Effector memory CD4-positive, alpha-beta T cell (primary cell): ENCODE results near the gene FGGY.

Experiments used
- DNase-seq, 3 donors: peaks; one replicate each; pipeline ENCODE4 v3.0.0-alpha.2; 2020
- H3K27ac ChIP-seq: 2 replicates; pipeline ENCODE4 v1.7.0; 2013; ENCODE audit warnings: mild to moderate bottlenecking, low read length, moderate library complexity; ENCODE audit not compliant: insufficient read depth, poor library complexity, severe bottlenecking
- H3K27me3 ChIP-seq: replicated peaks from 2 replicates; pipeline ENCODE4 v1.7.0; 2013; ENCODE audit warnings: mild to moderate bottlenecking, low read length; ENCODE audit not compliant: insufficient read depth, control insufficient read depth, poor library complexity, severe bottlenecking
- H3K36me3 ChIP-seq: 2 replicates; pipeline ENCODE4 v1.7.0; 2013; ENCODE audit warnings: mild to moderate bottlenecking, low read length, moderate library complexity; ENCODE audit not compliant: control insufficient read depth, insufficient read depth
- H3K4me1 ChIP-seq: 2 replicates; pipeline ENCODE4 v1.7.0; 2013; ENCODE audit warnings: low read length, mild to moderate bottlenecking; ENCODE audit not compliant: control insufficient read depth, insufficient read depth, poor library complexity, severe bottlenecking
- H3K4me3 ChIP-seq: 2 replicates; pipeline ENCODE4 v1.7.0; 2013; ENCODE audit warnings: low read length, low read depth, mild to moderate bottlenecking; ENCODE audit not compliant: insufficient read depth, poor library complexity, severe bottlenecking
- H3K9me3 ChIP-seq: 2 replicates; pipeline ENCODE4 v1.7.0; 2013; ENCODE audit warnings: mild to moderate bottlenecking, low read length, moderate library complexity; ENCODE audit not compliant: control insufficient read depth

The FGGY gene

GRCh38 chr1:59310549-59311250, 13.8 kb downstream of the FGGY start:
- H3K27me3 ChIP-seq, result no peaks in the 10 kb centered on the region
- DNase-seq, result no peak
- no peaks in the 10 kb centered on the region for H3K4me1 ChIP-seq
- no peaks in the 10 kb centered on the region for H3K36me3 ChIP-seq
- H3K4me3 ChIP-seq, result no peak overlapping the region
- no peak overlapping the region for H3K27ac ChIP-seq
- peaks cover 4% of the 10 kb centered on the region for H3K9me3 ChIP-seq

GRCh38 chr1:59314776-59315528, 18.1 kb downstream of the FGGY start:
- Histone ChIP-seq H3K27me3 (no peaks in the 10 kb centered on the region), H3K4me1 (no peaks in the 10 kb centered on the region), H3K9me3 (no peaks in the 10 kb centered on the region), H3K4me3 (no peak overlapping the region), H3K27ac (no peak overlapping the region), H3K36me3 (no peaks in the 10 kb centered on the region)
- DNase-seq, result no peak

DNA sequence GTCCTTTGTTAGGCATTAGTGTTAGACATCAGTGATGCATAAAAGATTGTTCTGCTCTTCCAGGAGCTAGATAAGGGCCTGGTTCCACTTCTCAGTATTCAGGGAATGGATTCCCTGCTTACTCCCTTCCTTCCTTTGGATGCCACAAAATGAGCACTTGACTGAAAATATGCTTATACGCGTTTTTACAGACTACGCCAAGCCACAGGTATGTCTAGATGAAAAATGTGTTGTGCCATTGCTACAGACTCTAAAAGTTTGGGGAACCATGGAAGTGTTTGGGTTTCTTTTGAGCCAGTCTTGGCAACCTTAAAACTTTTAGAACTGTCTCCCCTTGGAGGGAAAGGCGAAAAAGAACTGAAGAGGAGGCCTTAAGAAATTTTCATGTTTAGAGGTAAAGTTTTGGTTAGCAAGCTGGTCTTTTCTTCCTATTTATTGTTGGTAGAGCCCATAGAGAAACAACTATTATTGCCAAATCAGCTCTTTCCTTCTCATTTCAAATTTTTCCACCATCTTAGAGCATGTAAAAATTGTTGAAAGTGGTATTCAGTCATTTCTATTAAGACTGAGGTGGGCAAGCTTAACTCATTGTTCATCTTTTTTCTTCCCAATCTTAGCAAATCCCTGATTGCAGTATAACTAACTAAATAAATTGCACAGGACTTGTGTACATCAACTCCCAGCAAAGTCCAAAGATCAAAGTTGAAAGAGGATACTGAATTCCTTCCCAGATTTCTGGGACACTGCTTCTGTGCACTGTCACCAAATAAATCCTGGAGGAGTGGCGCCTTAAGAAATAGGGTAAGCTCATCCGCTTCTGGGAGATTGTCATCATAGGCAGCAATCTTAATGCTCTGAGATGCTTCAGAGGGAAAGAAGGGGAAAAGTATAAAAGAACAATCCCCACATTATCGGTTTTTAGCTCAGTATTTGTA, 18.9 kb downstream of the FGGY start:
- Histone ChIP-seq H3K36me3 (no peaks in the 10 kb centered on the region), H3K4me3 (no peak overlapping the region), H3K27me3 (no peaks in the 10 kb centered on the region), H3K9me3 (no peaks in the 10 kb centered on the region), H3K27ac (no peak overlapping the region), H3K4me1 (no peaks in the 10 kb centered on the region)
- no peak for DNase-seq

- no peaks in the 10 kb centered on the region for H3K9me3 ChIP-seq
- no peak for DNase-seq
- H3K4me3 ChIP-seq, result no peak overlapping the region
- no peaks in the 10 kb centered on the region for H3K27me3 ChIP-seq
- no peak overlapping the region for H3K27ac ChIP-seq
- no peaks in the 10 kb centered on the region for H3K4me1 ChIP-seq
- H3K36me3 ChIP-seq, result no peaks in the 10 kb centered on the region
Observed at GRCh38 chr1:59316497-59317128, 19.7 kb downstream of the FGGY start.

DNA sequence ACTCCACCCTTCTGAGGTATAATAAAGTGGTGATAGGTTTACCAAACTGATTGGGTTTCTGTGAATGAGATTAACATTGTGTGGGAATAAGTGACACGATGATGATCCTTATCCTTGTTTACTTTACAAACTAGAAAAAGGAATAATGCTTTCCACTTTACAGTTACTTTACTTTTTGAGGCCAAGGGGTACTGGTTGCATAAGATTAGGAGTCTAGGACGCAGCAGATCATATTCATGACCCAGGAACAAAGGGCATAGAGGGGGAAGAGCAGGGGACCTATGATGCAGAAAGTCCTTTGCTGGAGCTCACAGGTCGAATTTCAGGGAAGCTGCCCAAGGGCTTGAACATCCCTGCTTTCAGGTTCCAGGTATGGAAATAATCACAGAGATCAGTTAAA, 20.4 kb downstream of the FGGY start:
- DNase-seq, result no peak
- H3K4me1 ChIP-seq, result no peaks in the 10 kb centered on the region
- no peaks in the 10 kb centered on the region for H3K9me3 ChIP-seq
- H3K27ac ChIP-seq, result no peak overlapping the region
- no peaks in the 10 kb centered on the region for H3K27me3 ChIP-seq
- no peaks in the 10 kb centered on the region for H3K36me3 ChIP-seq
- no peak overlapping the region for H3K4me3 ChIP-seq

- no peaks in the 10 kb centered on the region for H3K4me1 ChIP-seq
- H3K27ac ChIP-seq, result no peak overlapping the region
- no peaks in the 10 kb centered on the region for H3K36me3 ChIP-seq
- H3K4me3 ChIP-seq, result no peak overlapping the region
- no peak for DNase-seq
- H3K9me3 ChIP-seq, result no peaks in the 10 kb centered on the region
- no peaks in the 10 kb centered on the region for H3K27me3 ChIP-seq
Observed at GRCh38 chr1:59317780-59318179, 20.9 kb downstream of the FGGY start.

GRCh38 chr1:59318271-59318860, 21.5 kb downstream of the FGGY start:
- H3K27me3 ChIP-seq, result no peaks in the 10 kb centered on the region
- no peak overlapping the region for H3K27ac ChIP-seq
- H3K36me3 ChIP-seq, result no peaks in the 10 kb centered on the region
- no peaks in the 10 kb centered on the region for H3K4me1 ChIP-seq
- no peak for DNase-seq
- no peak overlapping the region for H3K4me3 ChIP-seq
- no peaks in the 10 kb centered on the region for H3K9me3 ChIP-seq

DNA sequence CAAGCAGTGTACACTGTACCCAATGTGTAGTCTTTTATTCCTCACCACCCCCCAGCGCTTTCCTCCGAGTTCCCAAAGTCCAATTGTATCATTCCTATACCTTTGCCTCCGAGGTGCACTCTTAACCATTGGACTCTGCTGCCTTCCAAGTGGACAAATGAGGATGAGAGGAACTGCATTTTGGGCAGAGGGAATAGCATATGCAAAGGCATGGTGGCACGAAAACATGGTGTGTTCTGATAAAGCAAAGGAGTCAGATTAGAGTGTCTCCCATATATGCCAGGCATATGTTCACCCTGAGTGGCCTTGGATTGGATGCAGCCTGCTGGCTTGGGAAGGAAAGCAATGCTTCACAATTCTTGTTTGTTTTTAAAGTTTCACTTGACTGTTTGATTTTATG, 25.5 kb downstream of the FGGY start:
- H3K36me3 ChIP-seq, result no peaks in the 10 kb centered on the region
- no peak overlapping the region for H3K4me3 ChIP-seq
- no peak overlapping the region for H3K27ac ChIP-seq
- DNase-seq, result no peak
- no peaks in the 10 kb centered on the region for H3K27me3 ChIP-seq
- no peaks in the 10 kb centered on the region for H3K4me1 ChIP-seq
- no peaks in the 10 kb centered on the region for H3K9me3 ChIP-seq

DNA sequence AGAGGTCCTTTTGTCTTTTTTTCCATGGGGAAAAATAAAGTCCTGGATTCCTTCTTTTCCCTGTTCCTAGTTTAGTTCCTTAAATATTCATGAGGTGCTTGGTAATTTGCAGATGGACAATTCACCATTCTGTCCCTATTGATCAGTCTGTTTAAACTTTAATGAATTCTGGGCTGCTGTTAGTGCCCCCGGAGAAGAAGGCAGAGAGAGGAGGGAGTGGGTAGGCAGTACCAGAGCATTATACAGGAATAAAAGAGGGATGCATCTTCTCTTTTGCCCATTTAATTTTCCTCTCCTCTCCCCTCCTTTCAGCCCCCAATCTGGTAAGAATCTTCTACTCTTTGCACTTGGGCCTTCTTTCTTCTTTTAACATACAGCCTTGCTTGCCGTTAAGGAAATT, 25.9 kb downstream of the FGGY start:
- Histone ChIP-seq H3K4me1 (no peaks in the 10 kb centered on the region), H3K9me3 (no peaks in the 10 kb centered on the region), H3K4me3 (no peak overlapping the region), H3K27ac (no peak overlapping the region), H3K36me3 (no peaks in the 10 kb centered on the region), H3K27me3 (no peaks in the 10 kb centered on the region)
- no peak for DNase-seq
